OCI-LY1 (cell line): ENCODE results near the gene ELOA2.

Source experiments
- H2AFZ ChIP-seq: fragments of 200-600 bp; sonication (generic), shearing (Covaris generic); 2 replicates; pipeline ENCODE4 v1.6.0; 2014; ENCODE audit warnings: antibody characterized with exemption, mild to moderate bottlenecking, low read length
- H3F3A ChIP-seq: fragments of 200-600 bp; sonication (generic), shearing (Covaris generic); 2 replicates; pipeline ENCODE4 v1.6.0; 2014; ENCODE audit warnings: mild to moderate bottlenecking, antibody characterized with exemption, low read length, moderate library complexity; ENCODE audit not compliant: insufficient read depth
- H3K27ac ChIP-seq: fragments of 200-600 bp; sonication (generic); 2 replicates; pipeline ENCODE4 v1.5.1; 2014; ENCODE audit warnings: low read length, mixed run types, mild to moderate bottlenecking, low read depth; ENCODE audit not compliant: poor library complexity, severe bottlenecking
- H3K27me3 ChIP-seq: fragments of 200-600 bp; sonication (generic); 2 replicates; pipeline ENCODE4 v1.6.0; 2014; ENCODE audit warnings: antibody characterized with exemption, mild to moderate bottlenecking, low read length, moderate library complexity; ENCODE audit not compliant: insufficient read depth
- H3K36me3 ChIP-seq: fragments of 200-600 bp; sonication (generic); 2 replicates; pipeline ENCODE4 v1.6.1; 2014; ENCODE audit warnings: mild to moderate bottlenecking, antibody characterized with exemption, low read length, moderate library complexity, mixed read lengths; ENCODE audit not compliant: insufficient read depth
- H3K4me1 ChIP-seq: fragments of 200-600 bp; sonication (generic); 2 replicates; pipeline ENCODE4 v1.5.1; 2014; ENCODE audit warnings: mild to moderate bottlenecking, low read length, moderate library complexity; ENCODE audit not compliant: insufficient read depth, severe bottlenecking
- H3K4me2 ChIP-seq: fragments of 200-600 bp; sonication (generic), shearing (Covaris generic); 2 replicates; pipeline ENCODE4 v1.6.1; 2014; ENCODE audit warnings: low read length
- H3K4me3 ChIP-seq: fragments of 200-600 bp; sonication (generic); 2 replicates; pipeline ENCODE4 v1.5.1; 2014; ENCODE audit warnings: low read length, low read depth, mild to moderate bottlenecking, mixed read lengths; ENCODE audit not compliant: poor library complexity, severe bottlenecking
- H3K79me2 ChIP-seq: fragments of 200-600 bp; shearing (Covaris generic); 2 replicates; pipeline ENCODE4 v1.6.1; 2016; ENCODE audit warnings: mixed run types, low read length, mixed read lengths; ENCODE audit not compliant: insufficient read depth
- H3K9ac ChIP-seq: fragments of 200-600 bp; sonication (generic), shearing (Covaris generic); 2 replicates; pipeline ENCODE4 v1.6.1; 2014; ENCODE audit warnings: mild to moderate bottlenecking, low read length, mixed read lengths
- H3K9me2 ChIP-seq: fragments of 200-600 bp; sonication (generic), shearing (Covaris generic); 2 replicates; pipeline ENCODE4 v1.6.1; 2014; ENCODE audit warnings: low read depth, mild to moderate bottlenecking, low read length, mixed read lengths
- H3K9me3 ChIP-seq: fragments of 200-600 bp; shearing (Covaris generic); 2 replicates; pipeline ENCODE4 v1.6.1; 2014; ENCODE audit warnings: low read length, mixed read lengths
- H4K20me1 ChIP-seq: fragments of 200-600 bp; sonication (generic), shearing (Covaris generic); 2 replicates; pipeline ENCODE4 v1.6.0; 2016; ENCODE audit warnings: mild to moderate bottlenecking, low read length; ENCODE audit not compliant: insufficient read depth
- CTCF ChIP-seq: fragments of 200-600 bp; sonication (generic), shearing (Covaris generic); IDR thresholded peaks from 2 replicates; pipeline ENCODE4 v1.5.1; 2017; ENCODE audit warnings: mild to moderate bottlenecking, antibody characterized with exemption, low read length, moderate library complexity, mixed read lengths
- EZH2 ChIP-seq: fragments of 200-600 bp; sonication (generic), shearing (Covaris generic); IDR thresholded peaks from 2 replicates; pipeline ENCODE4 v1.8.0; 2017; ENCODE audit warnings: borderline replicate concordance, mixed run types, mild to moderate bottlenecking, antibody characterized with exemption, low read length, moderate library complexity, mixed read lengths

Gene ELOA2

GRCh38 chr18:47035156-47035671, at the start of gene ELOA2:
Gene ELOA2 (minus strand): TSS chr18:47035621. CDS start chr18:47035264, 357 bp downstream.
- no peaks in the 10 kb centered on the region for H3K9me2 ChIP-seq
- H3F3A ChIP-seq, result no peaks in the 10 kb centered on the region
- H2AFZ ChIP-seq, result no peak within 1 kb of the TSS
- no peak within 1 kb of the TSS for H3K27ac ChIP-seq
- H3K9me3 ChIP-seq, result no peaks in the 10 kb centered on the region
- H3K4me3 ChIP-seq, result no peak within 1 kb of the TSS
- H3K36me3 ChIP-seq, result no peaks in the 10 kb centered on the region
- H3K27me3 ChIP-seq, result no peaks in the 10 kb centered on the region
- H3K4me2 ChIP-seq, result no peak within 1 kb of the TSS
- TF ChIP-seq EZH2, result no peak
- TF ChIP-seq CTCF, result no peak
- no peaks in the 10 kb centered on the region for H3K4me1 ChIP-seq
- H3K79me2 ChIP-seq, result no peaks in the 10 kb centered on the region
- no peak within 1 kb of the TSS for H3K9ac ChIP-seq
- no peaks in the 10 kb centered on the region for H4K20me1 ChIP-seq

- Histone ChIP-seq H3K4me2 (no peak overlapping the region), H3K9me2 (no peaks in the 10 kb centered on the region), H3K9me3 (no peaks in the 10 kb centered on the region), H3K4me3 (no peak overlapping the region), H3K9ac (no peak overlapping the region), H3K79me2 (no peaks in the 10 kb centered on the region), H4K20me1 (no peaks in the 10 kb centered on the region), H3F3A (no peaks in the 10 kb centered on the region), H3K36me3 (peaks cover 6% of the 10 kb centered on the region; the same call in 1 of the 2 replicates), H3K27me3 (no peaks in the 10 kb centered on the region), H2AFZ (no peak overlapping the region), H3K27ac (no peak overlapping the region), H3K4me1 (no peaks in the 10 kb centered on the region)
- TF ChIP-seq CTCF, result no peak
Observed at GRCh38 chr18:47081578-47081977, 46.2 kb upstream of the ELOA2 start.

- H3K27me3 ChIP-seq, result no peaks in the 10 kb centered on the region
- H3K9me2 ChIP-seq, result no peaks in the 10 kb centered on the region
- no peaks in the 10 kb centered on the region for H4K20me1 ChIP-seq
- no peak overlapping the region for H3K9ac ChIP-seq
- H2AFZ ChIP-seq, result no peak overlapping the region
- H3K36me3 ChIP-seq, result peaks cover 6% of the 10 kb centered on the region; the same call in 1 of the 2 replicates
- no peaks in the 10 kb centered on the region for H3K9me3 ChIP-seq
- no peak overlapping the region for H3K4me3 ChIP-seq
- no peaks in the 10 kb centered on the region for H3K4me1 ChIP-seq
- H3K4me2 ChIP-seq, result no peak overlapping the region
- H3F3A ChIP-seq, result no peaks in the 10 kb centered on the region
- no peaks in the 10 kb centered on the region for H3K79me2 ChIP-seq
- TF ChIP-seq CTCF (no peak), EZH2 (no peak)
- H3K27ac ChIP-seq, result no peak overlapping the region
Observed at GRCh38 chr18:47080872-47081271, 45.5 kb upstream of the ELOA2 start.
